IMR-90 (cell line): ENCODE measurements around the gene ZNF608. TPM values are rescaled to one million over a fixed set of nuclear protein-coding genes. Genes with fewer than 3 reads are reported as not detected.

Experiments used
- ATAC-seq: fragments of 200-7000 bp; cut with Tn5 transposase; 2 replicates; pipeline ENCODE4 v1.9.1; 2020; ENCODE audit warnings: low read depth, mild to moderate bottlenecking, moderate library complexity
- BruUV-seq: library from RNA; stranded (reverse); fragments of 400-500 nt; replicated peaks from 2 replicates; lab custom pipeline; 2021; lab: Mats Ljungman, UMichigan
- CTCF ChIA-PET: fragments of 300-600 bp; formaldehyde crosslinking; extraction: SDS; loops from one replicate; lab custom pipeline; 2021; ENCODE audit warnings: antibody characterized with exemption; lab: Yijun Ruan, JAX
- POLR2A ChIA-PET: fragments of 300-600 bp; sonication (Branson Sonifier 250); formaldehyde crosslinking; loops from one replicate; lab custom pipeline; 2022; ENCODE audit warnings: antibody characterized with exemption; ENCODE audit not compliant: unreplicated experiment; lab: Charles Lee
- DNase-seq: peaks from one replicate; pipeline ENCODE4 v3.0.0; 2013
- H2AFZ ChIP-seq: replicated peaks from 2 replicates; pipeline ENCODE3; 2013; ENCODE audit warnings: low read length, mild to moderate bottlenecking; ENCODE audit not compliant: poor library complexity
- H2AK5ac ChIP-seq: 2 replicates; pipeline ENCODE4 v1.6.1; 2013; ENCODE audit warnings: low read depth, low read length, inconsistent platforms
- H2AK9ac ChIP-seq: replicated peaks from 2 replicates; pipeline ENCODE3; 2013; ENCODE audit warnings: mild to moderate bottlenecking, low read depth, low read length, moderate library complexity; ENCODE audit not compliant: poor library complexity
- H2BK120ac ChIP-seq: 2 replicates; pipeline ENCODE4 v1.6.1; 2013; ENCODE audit warnings: low read depth, low read length, inconsistent platforms
- H2BK15ac ChIP-seq: 3 replicates; pipeline ENCODE4 v1.6.1; 2013; ENCODE audit warnings: low read depth, low read length, inconsistent platforms
- H2BK20ac ChIP-seq: 2 replicates; pipeline ENCODE4 v1.6.1; 2013; ENCODE audit warnings: low read depth, mild to moderate bottlenecking, inconsistent platforms, low read length, moderate library complexity
- H2BK5ac ChIP-seq: 2 replicates; pipeline ENCODE4 v1.6.1; 2013; ENCODE audit warnings: mild to moderate bottlenecking, low read depth, low read length, inconsistent platforms; ENCODE audit not compliant: poor library complexity, severe bottlenecking
- H3K14ac ChIP-seq: replicated peaks from 2 replicates; pipeline ENCODE4 v1.6.1; 2013; ENCODE audit warnings: low read depth, low read length, inconsistent platforms
- H3K18ac ChIP-seq: 2 replicates; pipeline ENCODE4 v1.6.1; 2013; ENCODE audit warnings: low read depth, low read length, control low read depth
- H3K23ac ChIP-seq: 2 replicates; pipeline ENCODE4 v1.6.1; 2013; ENCODE audit warnings: low read depth, low read length, inconsistent platforms
- H3K27ac ChIP-seq: 2 replicates; pipeline ENCODE4 v1.5.1; 2013; ENCODE audit warnings: mild to moderate bottlenecking, control low read depth, low read length; ENCODE audit not compliant: insufficient read depth
- H3K27me3 ChIP-seq: 2 replicates; pipeline ENCODE4 v1.6.1; 2013; ENCODE audit warnings: low read length; ENCODE audit not compliant: control insufficient read depth, insufficient read depth
- H3K36me3 ChIP-seq: 2 replicates; pipeline ENCODE4 v1.6.1; 2013; ENCODE audit warnings: low read length, mixed read lengths; ENCODE audit not compliant: control insufficient read depth, insufficient read depth
- H3K4ac ChIP-seq: 2 replicates; pipeline ENCODE4 v1.6.1; 2013; ENCODE audit warnings: low read depth, low read length, inconsistent platforms
- H3K4me1 ChIP-seq: 2 replicates; pipeline ENCODE4 v1.6.1; 2013; ENCODE audit warnings: low read length, mixed read lengths; ENCODE audit not compliant: control insufficient read depth, insufficient read depth
- H3K4me2 ChIP-seq: 2 replicates; pipeline ENCODE4 v1.6.1; 2013; ENCODE audit warnings: low read depth, mild to moderate bottlenecking, control low read depth, low read length, moderate library complexity
- H3K4me3 ChIP-seq: 2 replicates; pipeline ENCODE4 v1.5.1; 2013; ENCODE audit warnings: low read depth, mild to moderate bottlenecking, control low read depth, low read length, moderate library complexity; ENCODE audit not compliant: insufficient read depth
- H3K56ac ChIP-seq: 2 replicates; pipeline ENCODE4 v1.6.1; 2013; ENCODE audit warnings: low read length, inconsistent platforms; ENCODE audit not compliant: insufficient read depth; ENCODE audit errors: extremely low read depth
- H3K79me1 ChIP-seq, 2 experiments: 2 replicates each; pipeline ENCODE4 v1.6.1; 2013; ENCODE audit warnings: low read length in 2 of 2, inconsistent platforms in 1 of 2, low read depth in 1 of 2
- H3K9ac ChIP-seq: 2 replicates; pipeline ENCODE4 v1.6.1; 2013; ENCODE audit warnings: low read depth, low read length, control low read depth
- H3K9me1 ChIP-seq: 2 replicates; pipeline ENCODE4 v1.6.1; 2013; ENCODE audit warnings: low read length, inconsistent platforms; ENCODE audit not compliant: insufficient read depth
- H3K9me3 ChIP-seq: 2 replicates; pipeline ENCODE4 v1.6.1; 2013; ENCODE audit warnings: low read length; ENCODE audit not compliant: control insufficient read depth, insufficient read depth
- H4K20me1 ChIP-seq: 2 replicates; pipeline ENCODE4 v1.6.1; 2013; ENCODE audit warnings: low read length, inconsistent platforms; ENCODE audit not compliant: insufficient read depth
- H4K5ac ChIP-seq: 2 replicates; pipeline ENCODE4 v1.6.1; 2013; ENCODE audit warnings: mild to moderate bottlenecking, low read depth, low read length, control low read depth
- H4K8ac ChIP-seq, 2 experiments: 2 replicates each; pipeline ENCODE4 v1.6.1; 2013; ENCODE audit warnings: low read depth in 2 of 2, low read length in 2 of 2, control low read depth in 1 of 2, inconsistent platforms in 1 of 2
- H4K91ac ChIP-seq: 2 replicates; pipeline ENCODE4 v1.6.1; 2013; ENCODE audit warnings: low read depth, low read length, inconsistent platforms; ENCODE audit not compliant: insufficient read depth
- CEBPB ChIP-seq: IDR thresholded peaks from 2 replicates; pipeline ENCODE4 v1.6.1; 2012; ENCODE audit warnings: low read depth, low read length, improper control_type of control experiment
- MAFK ChIP-seq: IDR thresholded peaks from 2 replicates; pipeline ENCODE4 v1.6.1; 2012; ENCODE audit warnings: low read depth, low read length, improper control_type of control experiment
- MAZ ChIP-seq: IDR thresholded peaks from 2 replicates; pipeline ENCODE4 v1.6.1; 2012; ENCODE audit warnings: low read depth, mild to moderate bottlenecking, low read length, improper control_type of control experiment, moderate library complexity, borderline replicate concordance
- MXI1 ChIP-seq: IDR thresholded peaks from 2 replicates; pipeline ENCODE4 v1.6.1; 2012; ENCODE audit warnings: low read depth, mild to moderate bottlenecking, low read length, moderate library complexity, borderline replicate concordance
- RCOR1 ChIP-seq: IDR thresholded peaks from 2 replicates; pipeline ENCODE4 v1.6.1; 2012; ENCODE audit warnings: mild to moderate bottlenecking, low read length, improper control_type of control experiment; ENCODE audit not compliant: insufficient replicate concordance
- SMC3 ChIP-seq: fragments of 150-350 bp; IDR thresholded peaks from 2 replicates; pipeline ENCODE4 v1.6.1; 2016; ENCODE audit warnings: low read depth, mild to moderate bottlenecking, antibody characterized with exemption, low read length, moderate library complexity
- WGBS, 2 experiments: methylation state at CpG; one replicate each; pipeline versions ENCODE4 v1.1.5 to v1.1.7; 2013; ENCODE audit warnings: missing lambda C conversion rate in 2 of 2; ENCODE audit not compliant: insufficient read length in 1 of 2; ENCODE audit errors: extremely low coverage in 2 of 2; 5-methylcytosine and 5-hydroxymethylcytosine counted together
- dilution Hi-C: fragments of 300-500 bp; cut with HindIII; formaldehyde crosslinking; loops from one replicate; pipeline ENCODE4 v1.14.3; 2018; ENCODE audit warnings: low sequenced_read_pairs; ENCODE audit not compliant: unreplicated experiment
- in situ Hi-C: fragments of 300-500 bp; cut with MboI; formaldehyde crosslinking; loops from 3 replicates; pipeline ENCODE4 v1.14.3; 2019; ENCODE audit warnings: low sequenced_read_pairs, inconsistent platforms, mixed read lengths
- intact Hi-C: fragments of 100-400 bp; cut with micrococcal nuclease; formaldehyde crosslinking; loops from 2 replicates; pipeline ENCODE4 v1.10.0; 2022
- polyA plus RNA-seq, 3 experiments: library from polyadenylated mRNA; depleted of rRNA; stranded (reverse); fragments of >200 nt; gene quantifications; 2 replicates each; pipeline ENCODE4 v1.2.3, GENCODE V29; 2012; ENCODE audit warnings: low replicate concordance in 1 of 3
- total RNA-seq: library from RNA; depleted of rRNA; stranded (reverse); fragments of >200 nt; gene quantifications from 2 replicates; pipeline ENCODE4 v1.2.3, GENCODE V29; 2012
- TF ChIP-seq, protein P1 (sequence below): fragments of 150-350 bp; IDR thresholded peaks from 2 replicates; pipeline ENCODE4 v1.6.1; 2016; ENCODE audit warnings: low read depth, mild to moderate bottlenecking, low read length, moderate library complexity, borderline replicate concordance

Gene ZNF608
- total and polyA plus RNA-seq, 2 of the 4 experiments (the other 2 are of a cell fraction), result 9.8 to 15.1 TPM

DNA sequence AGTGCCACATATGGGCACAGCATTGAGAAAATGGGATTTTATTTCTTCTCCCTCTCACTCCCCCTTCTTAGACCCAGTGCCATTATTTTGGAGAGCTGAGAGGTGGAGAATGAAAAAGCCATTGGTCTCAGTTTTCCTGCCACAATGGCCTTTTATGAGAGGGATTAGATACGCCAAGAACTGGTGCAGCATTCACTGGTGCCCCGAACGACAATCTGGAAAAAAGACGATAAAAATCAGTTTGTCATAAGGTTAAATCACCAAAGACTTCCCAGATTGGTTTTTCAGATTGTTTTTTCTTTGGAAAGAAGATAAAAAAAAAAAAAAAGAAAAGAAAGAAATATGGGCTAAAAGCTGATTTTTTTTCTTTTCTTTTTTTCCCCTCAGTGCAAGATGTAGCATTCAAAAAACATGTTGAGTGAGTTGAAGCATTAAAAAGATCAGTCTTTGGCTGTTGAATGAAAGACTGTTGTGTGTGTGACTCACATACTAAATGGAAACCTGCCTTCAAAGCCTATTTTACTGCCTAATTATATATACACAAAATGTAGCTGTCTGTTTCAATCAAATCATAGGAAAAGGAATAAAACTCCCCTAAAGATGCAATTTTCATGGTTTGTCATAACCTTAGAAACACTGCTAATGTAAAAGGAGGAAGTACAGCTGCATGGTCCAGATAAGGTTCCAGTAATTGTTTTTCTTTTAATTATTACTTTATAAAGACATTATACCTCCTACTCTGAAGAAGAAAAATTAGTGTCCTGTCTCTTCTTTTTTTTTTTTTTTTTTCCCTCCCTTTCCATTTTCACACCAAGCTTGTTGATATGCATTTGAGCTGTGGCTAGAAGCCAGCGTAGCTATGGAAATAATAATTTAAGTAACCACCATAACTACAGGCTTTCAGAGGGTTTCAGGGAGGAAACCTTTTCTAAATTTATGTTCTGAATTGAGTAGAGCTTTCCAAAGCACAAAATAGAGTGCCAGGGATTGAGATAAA is 27.2 kb upstream of the ZNF608 start:
- BruUV-seq, result no TSS peak
- WGBS, 2 experiments, result no CpG with 5 or more reads among the region's 5 CpGs

More for the DNA sequence above, 27.2 kb upstream of the ZNF608 start:
- H2AK9ac ChIP-seq, result no peak overlapping the region
- ATAC-seq (no peak), DNase-seq (no peak)
- H3K79me1 ChIP-seq, result no peaks in the 10 kb centered on the region
- no peak overlapping the region for H2AFZ ChIP-seq
- no peak overlapping the region for H2AK5ac ChIP-seq
- no peak overlapping the region for H3K56ac ChIP-seq
- no peaks in the 10 kb centered on the region for H3K27me3 ChIP-seq
- CTCF ChIA-PET, result no interaction called here
- POLR2A ChIA-PET, result no interaction called here
- H3K4me2 ChIP-seq, result no peak overlapping the region
- no peak overlapping the region for H3K9ac ChIP-seq
- H4K20me1 ChIP-seq, result no peaks in the 10 kb centered on the region
- dilution Hi-C loops (no loop called here), in situ Hi-C loops (no loop called here), intact Hi-C loops (no loop called here)
- H3K4me1 ChIP-seq, result no peaks in the 10 kb centered on the region
- no peak overlapping the region for H3K4ac ChIP-seq
- no peak overlapping the region for H3K23ac ChIP-seq
- no peaks in the 10 kb centered on the region for H3K36me3 ChIP-seq
- H3K14ac ChIP-seq, result no peak overlapping the region
- TF ChIP-seq MAFK, result no peak
- no peak for TF ChIP-seq CEBPB
- TF ChIP-seq, protein P1, sequence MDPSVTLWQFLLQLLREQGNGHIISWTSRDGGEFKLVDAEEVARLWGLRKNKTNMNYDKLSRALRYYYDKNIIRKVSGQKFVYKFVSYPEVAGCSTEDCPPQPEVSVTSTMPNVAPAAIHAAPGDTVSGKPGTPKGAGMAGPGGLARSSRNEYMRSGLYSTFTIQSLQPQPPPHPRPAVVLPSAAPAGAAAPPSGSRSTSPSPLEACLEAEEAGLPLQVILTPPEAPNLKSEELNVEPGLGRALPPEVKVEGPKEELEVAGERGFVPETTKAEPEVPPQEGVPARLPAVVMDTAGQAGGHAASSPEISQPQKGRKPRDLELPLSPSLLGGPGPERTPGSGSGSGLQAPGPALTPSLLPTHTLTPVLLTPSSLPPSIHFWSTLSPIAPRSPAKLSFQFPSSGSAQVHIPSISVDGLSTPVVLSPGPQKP, result no peak
- no peak for TF ChIP-seq RCOR1
- no peak for TF ChIP-seq MAZ
- no peak for TF ChIP-seq SMC3
- TF ChIP-seq MXI1, result no peak
- no peak overlapping the region for H2BK20ac ChIP-seq
- H3K18ac ChIP-seq, result no peak overlapping the region
- no peak overlapping the region for H2BK5ac ChIP-seq
- H4K8ac ChIP-seq, result no peak overlapping the region
- H3K4me3 ChIP-seq, result no peak overlapping the region
- no peak overlapping the region for H2BK15ac ChIP-seq
- H4K5ac ChIP-seq, result no peak overlapping the region
- no peak overlapping the region for H2BK120ac ChIP-seq
- H3K27ac ChIP-seq, result no peak overlapping the region
- no peaks in the 10 kb centered on the region for H3K9me3 ChIP-seq
- no peak overlapping the region for H4K91ac ChIP-seq
- no peaks in the 10 kb centered on the region for H3K9me1 ChIP-seq
